Gastroesophageal sphincter (tissue), 3 donors: ENCODE results near the gene MBOAT1.

Experiments used
- EP300 ChIP-seq: sonication (generic); formaldehyde crosslinking; IDR thresholded peaks from one replicate; pipeline ENCODE4 v1.6.1; 2017; ENCODE audit warnings: antibody characterized with exemption, mild to moderate bottlenecking
- POLR2A ChIP-seq, 2 donors: fragments of 450-650 bp; IDR thresholded peaks; one replicate each; pipeline ENCODE4 v1.6.1; 2017; ENCODE audit warnings: antibody characterized with exemption in 2 of 2, mild to moderate bottlenecking in 2 of 2, moderate library complexity in 1 of 2
- POLR2AphosphoS5 ChIP-seq: sonication (generic); formaldehyde crosslinking; IDR thresholded peaks from one replicate; pipeline ENCODE4 v1.6.1; 2017; ENCODE audit warnings: antibody characterized with exemption
- TF ChIP-seq, protein P1 (sequence below), 4 experiments: fragments of 200-600 bp in 2 of 4; fragments of 450-650 bp in 2 of 4; sonication (generic) in 1 of 4; IDR thresholded peaks; one replicate each; pipeline ENCODE4 v1.5.1; 2017 to 2019; ENCODE audit warnings: antibody characterized with exemption in 4 of 4, mild to moderate bottlenecking in 2 of 4, moderate library complexity in 2 of 4

DNA sequence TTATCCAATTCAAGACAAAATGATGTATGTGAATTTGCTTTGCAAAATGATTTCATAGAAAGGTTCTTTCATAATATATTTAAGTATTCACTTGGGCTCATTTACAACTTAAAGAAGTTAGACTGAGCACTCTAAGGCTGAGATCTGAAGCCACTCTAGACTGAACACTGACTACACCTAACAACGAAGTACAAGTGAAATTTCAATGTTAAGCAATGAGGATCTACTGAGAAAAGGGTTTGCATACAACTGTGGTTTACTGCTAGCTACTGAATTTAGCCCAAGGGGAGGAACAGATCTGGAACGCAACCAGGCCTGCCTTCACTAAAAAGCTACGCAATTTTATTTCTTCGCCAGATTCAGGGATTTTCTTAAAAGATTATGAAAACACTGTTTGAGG lies 106.4 kb downstream of the MBOAT1 start:
- TF ChIP-seq, protein P1, sequence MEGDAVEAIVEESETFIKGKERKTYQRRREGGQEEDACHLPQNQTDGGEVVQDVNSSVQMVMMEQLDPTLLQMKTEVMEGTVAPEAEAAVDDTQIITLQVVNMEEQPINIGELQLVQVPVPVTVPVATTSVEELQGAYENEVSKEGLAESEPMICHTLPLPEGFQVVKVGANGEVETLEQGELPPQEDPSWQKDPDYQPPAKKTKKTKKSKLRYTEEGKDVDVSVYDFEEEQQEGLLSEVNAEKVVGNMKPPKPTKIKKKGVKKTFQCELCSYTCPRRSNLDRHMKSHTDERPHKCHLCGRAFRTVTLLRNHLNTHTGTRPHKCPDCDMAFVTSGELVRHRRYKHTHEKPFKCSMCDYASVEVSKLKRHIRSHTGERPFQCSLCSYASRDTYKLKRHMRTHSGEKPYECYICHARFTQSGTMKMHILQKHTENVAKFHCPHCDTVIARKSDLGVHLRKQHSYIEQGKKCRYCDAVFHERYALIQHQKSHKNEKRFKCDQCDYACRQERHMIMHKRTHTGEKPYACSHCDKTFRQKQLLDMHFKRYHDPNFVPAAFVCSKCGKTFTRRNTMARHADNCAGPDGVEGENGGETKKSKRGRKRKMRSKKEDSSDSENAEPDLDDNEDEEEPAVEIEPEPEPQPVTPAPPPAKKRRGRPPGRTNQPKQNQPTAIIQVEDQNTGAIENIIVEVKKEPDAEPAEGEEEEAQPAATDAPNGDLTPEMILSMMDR (IDR thresholded peaks at IDR 0.05): no peak
- no peak for TF ChIP-seq POLR2A (IDR thresholded peaks at IDR 0.05)
- no peak for TF ChIP-seq POLR2AphosphoS5
- TF ChIP-seq EP300: no peak
